GM18498 (cell line): Measurements from ENCODE around the gene ZNF213.

Experiments
- ATAC-seq: cut with Tn5 transposase; IDR thresholded peaks from one replicate; pipeline ENCODE4 v1.9.1; 2021; ENCODE audit warnings: mild to moderate bottlenecking, moderate library complexity; ENCODE audit not compliant: unreplicated experiment

Gene ZNF213

DNA sequence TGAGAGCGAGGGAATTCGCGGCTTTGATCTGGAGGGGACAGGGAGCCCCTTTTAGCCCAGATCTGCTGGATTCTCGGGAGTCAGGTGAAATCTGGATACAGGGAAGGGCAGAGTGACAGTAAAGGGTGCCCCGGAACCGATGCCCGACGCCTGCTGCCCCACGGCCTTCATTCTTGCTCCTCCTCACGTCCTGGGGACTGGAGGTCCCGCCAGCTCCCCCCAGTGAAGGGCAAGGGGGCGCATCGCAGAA, 53.8 kb downstream of the ZNF213 start:
- no peak for ATAC-seq

- ATAC-seq = no peak
Measured at GRCh38 chr16:3188925-3189825, 54.3 kb downstream of the ZNF213 start.

- ATAC-seq = no peak
Measured at GRCh38 chr16:3189869-3190268, 55.0 kb downstream of the ZNF213 start.

DNA sequence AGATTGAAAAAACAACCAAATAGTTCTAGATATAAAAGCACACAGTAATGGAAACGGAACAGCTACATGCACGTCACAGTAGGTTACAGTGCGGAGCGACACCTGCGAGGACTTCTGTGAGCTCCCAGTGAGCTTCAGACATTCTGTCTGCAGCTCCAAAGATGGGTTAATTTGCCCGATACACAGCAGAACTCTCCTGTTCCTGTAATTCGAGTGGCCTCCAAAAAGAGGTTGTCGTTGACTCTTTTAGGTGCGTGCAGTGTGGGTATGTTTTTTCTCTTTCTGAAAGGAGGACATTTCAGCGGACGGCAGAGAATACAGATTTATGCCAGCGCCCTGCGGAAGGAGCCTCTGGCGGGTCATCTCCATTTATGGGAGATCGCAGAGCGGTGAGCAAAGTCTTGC, 56.1 kb downstream of the ZNF213 start:
- ATAC-seq = no peak
